Upper lobe of left lung (tissue), 6 donors: ENCODE measurements around the gene PACS1. TPM values are rescaled to one million over a fixed set of nuclear protein-coding genes. Genes with fewer than 3 reads are reported as not detected.
A peak's percentile ranks its signal among the peaks of the same experiment; 100 is the strongest.

Source experiments
- ATAC-seq, 2 donors: fragments of 200-7000 bp; cut with Tn5 transposase; one replicate each; pipeline ENCODE4 v1.9.1; 2022; ENCODE audit warnings: mild to moderate bottlenecking in 2 of 2, moderate library complexity in 2 of 2; ENCODE audit not compliant: low FRiP score in 2 of 2
- DNase-seq, 2 donors: peaks; one replicate each; pipeline ENCODE4 v3.0.0-alpha.2; 2019 to 2020
- H3K27ac ChIP-seq, 4 donors: fragments of 200-600 bp; sonication (generic); one replicate each; pipeline ENCODE4 v1.5.1; 2016 to 2019
- H3K27me3 ChIP-seq, 4 donors: fragments of 200-600 bp; sonication (generic); one replicate each; pipeline ENCODE4 v1.5.1; 2017 to 2019
- H3K36me3 ChIP-seq, 4 donors: fragments of 200-600 bp; sonication (generic); one replicate each; pipeline ENCODE4 v1.5.1; 2016 to 2019
- H3K4me1 ChIP-seq, 4 donors: fragments of 200-600 bp; sonication (generic); one replicate each; pipeline ENCODE4 v1.5.1; 2018 to 2019
- H3K4me3 ChIP-seq, 4 donors: fragments of 200-600 bp; sonication (generic); one replicate each; pipeline ENCODE4 v1.5.1; 2017 to 2019; ENCODE audit warnings: mild to moderate bottlenecking in 2 of 4, moderate library complexity in 1 of 4
- H3K9me3 ChIP-seq, 4 donors: fragments of 200-600 bp; sonication (generic); one replicate each; pipeline ENCODE4 v1.5.1; 2018 to 2019
- CTCF ChIP-seq, 6 experiments: fragments of 450-650 bp in 4 of 6; fragments of 200-600 bp in 2 of 6; sonication (generic) in 2 of 6; IDR thresholded peaks; one replicate each; pipeline ENCODE4 v1.5.1; 2016 to 2019; ENCODE audit warnings: antibody characterized with exemption in 6 of 6
- EP300 ChIP-seq, 4 donors: sonication (generic); formaldehyde crosslinking; IDR thresholded peaks; one replicate each; pipeline ENCODE4 v1.5.1; 2017; ENCODE audit warnings: antibody characterized with exemption in 4 of 4, control low read depth in 2 of 4
- POLR2A ChIP-seq, 4 donors: fragments of 450-650 bp; IDR thresholded peaks; one replicate each; pipeline ENCODE4 v1.5.1; 2016 to 2017; ENCODE audit warnings: antibody characterized with exemption in 4 of 4, mild to moderate bottlenecking in 2 of 4
- POLR2AphosphoS5 ChIP-seq, 2 donors: sonication (generic); formaldehyde crosslinking; IDR thresholded peaks; one replicate each; pipeline ENCODE4 v1.5.1; 2017; ENCODE audit warnings: antibody characterized with exemption in 2 of 2
- WGBS, 2 donors: methylation state at CpG; one replicate each; pipeline ENCODE4 v1.1.5; 2017 to 2018; 5-methylcytosine and 5-hydroxymethylcytosine counted together
- total RNA-seq, 6 donors: library from RNA; depleted of rRNA in 4 of 6; stranded (reverse); fragments of >200 nt in 4 of 6; gene quantifications; one replicate each; pipeline versions ENCODE4 v1.1.0 to v1.2.1, GENCODE V29; 2016 to 2021
- donor health status: DM: no; HTN: no; CAD: no; lungs with moderate emphysema.
- donor health status: DM: no; HTN: yes; CAD: no; lungs with severe emphysema.

The PACS1 gene
- total RNA-seq, 6 donors from 2014 or later = 39.8 to 123 (median 51.1) TPM

- H3K4me1 ChIP-seq = peaks cover 14 to 36% (median 30%) of the 10 kb centered on the region in 4 donors
- WGBS, 2 donors = 76 to 92% methylated on average over 2 of the region's 2 CpGs
- DNase-seq = no peak
Measured at GRCh38 chr11:66121466-66121865, 51.4 kb downstream of the PACS1 start.

GRCh38 chr11:66123902-66124301, 53.8 kb downstream of the PACS1 start:
- Histone ChIP-seq H3K36me3 (no peaks in the 10 kb centered on the region), H3K27ac (no peak overlapping the region), H3K4me1 (peaks cover 21 to 36% (median 31%) of the 10 kb centered on the region in 4 donors), H3K4me3 (no peak overlapping the region), H3K27me3 (no peaks in the 10 kb centered on the region), H3K9me3 (no peaks in the 10 kb centered on the region)
- 71 to 80% methylated on average over 6 of the region's 6 CpGs for WGBS, 2 donors
- TF ChIP-seq EP300 (IDR thresholded peaks at IDR 0.05) (no peak), POLR2A (IDR thresholded peaks at IDR 0.05) (no peak), POLR2AphosphoS5 (IDR thresholded peaks at IDR 0.05) (no peak), CTCF (IDR thresholded peaks at IDR 0.05) (no peak)
- DNase-seq = no peak
- ATAC-seq = no peak

More at GRCh38 chr11:66121466-66121865, 51.4 kb downstream of the PACS1 start:
- Histone ChIP-seq H3K36me3 (no peaks in the 10 kb centered on the region), H3K27me3 (no peaks in the 10 kb centered on the region), H3K4me3 (no peak overlapping the region), H3K27ac (no peak overlapping the region), H3K9me3 (no peaks in the 10 kb centered on the region)
- no peak for TF ChIP-seq CTCF (IDR thresholded peaks at IDR 0.05)
- TF ChIP-seq POLR2A (IDR thresholded peaks at IDR 0.05) = no peak
- no peak for TF ChIP-seq EP300 (IDR thresholded peaks at IDR 0.05)
- no peak for TF ChIP-seq POLR2AphosphoS5 (IDR thresholded peaks at IDR 0.05)
- ATAC-seq = no peak

- TF ChIP-seq POLR2A (IDR thresholded peaks at IDR 0.05) (no peak), CTCF (IDR thresholded peaks at IDR 0.05) (no peak), EP300 (IDR thresholded peaks at IDR 0.05) (no peak), POLR2AphosphoS5 (IDR thresholded peaks at IDR 0.05) (no peak)
- H3K27ac ChIP-seq = no peak overlapping the region
- no peaks in the 10 kb centered on the region for H3K9me3 ChIP-seq
- no peaks in the 10 kb centered on the region for H3K27me3 ChIP-seq
- H3K36me3 ChIP-seq = no peaks in the 10 kb centered on the region
- H3K4me1 ChIP-seq = peaks cover 16 to 29% (median 25%) of the 10 kb centered on the region in 4 donors
- ATAC-seq = no peak
- DNase-seq = no peak
- H3K4me3 ChIP-seq = no peak overlapping the region
- WGBS, 2 donors = 88 to 96% methylated on average over 3 of the region's 3 CpGs
Measured at GRCh38 chr11:66124564-66124963, 54.5 kb downstream of the PACS1 start.

GRCh38 chr11:66126064-66126463, 56.0 kb downstream of the PACS1 start:
- no peak for TF ChIP-seq CTCF (IDR thresholded peaks at IDR 0.05)
- no peak for TF ChIP-seq POLR2A (IDR thresholded peaks at IDR 0.05)
- TF ChIP-seq POLR2AphosphoS5 (IDR thresholded peaks at IDR 0.05) = no peak
- no peak for TF ChIP-seq EP300 (IDR thresholded peaks at IDR 0.05)
- Histone ChIP-seq H3K27me3 (no peaks in the 10 kb centered on the region), H3K4me3 (no peak overlapping the region), H3K9me3 (no peaks in the 10 kb centered on the region), H3K4me1 (peaks cover 16 to 27% (median 23%) of the 10 kb centered on the region in 4 donors), H3K27ac (peak overlapping the region; percentile 20 to 76 (median 38)), H3K36me3 (no peaks in the 10 kb centered on the region)
- no peak for DNase-seq
- WGBS, 2 donors = 55 to 71% methylated on average over 3 of the region's 3 CpGs
- ATAC-seq = peak in 1 of 2 donors; percentile 63
